PFSK-1 (cell line): ENCODE data around the gene DCBLD2.

Experiments
- POLR2AphosphoS5 ChIP-seq: IDR thresholded peaks from 2 replicates; pipeline ENCODE4 v1.6.1; 2012; ENCODE audit warnings: low read depth, mild to moderate bottlenecking, control low read depth, low read length, moderate library complexity
- REST ChIP-seq, 2 experiments: IDR thresholded peaks; 2 replicates each; pipeline versions ENCODE4 v1.6.1 to v1.8.0; 2011 to 2012; ENCODE audit warnings: low read depth in 2 of 2, low read length in 2 of 2, control low read depth in 1 of 2, inconsistent platforms in 1 of 2, mild to moderate bottlenecking in 1 of 2, moderate library complexity in 1 of 2; ENCODE audit not compliant: insufficient read depth in 1 of 2
- TAF1 ChIP-seq: IDR thresholded peaks from 2 replicates; pipeline ENCODE4 v1.6.1; 2012; ENCODE audit warnings: low read length, control low read depth, borderline replicate concordance; ENCODE audit not compliant: insufficient read depth

- no peak for TF ChIP-seq POLR2AphosphoS5
- no peak for TF ChIP-seq TAF1
- no peak for TF ChIP-seq REST (IDR thresholded peaks at IDR 0.05; ENCODE audit: insufficient read depth in 1 of 2, low read depth in 2 of 2, low read length in 2 of 2)
These were observed 44.8 kb downstream of the DCBLD2 start for GRCh38 chr3:98856724-98857123.
